Muscle layer of duodenum (tissue), 2 donors: ENCODE measurements around the gene SPIRE2.

Experiments used
- H3K27ac ChIP-seq: one replicate; pipeline ENCODE4 v1.7.0; 2013; ENCODE audit warnings: mild to moderate bottlenecking, low read length
- H3K27me3 ChIP-seq: one replicate; pipeline ENCODE4 v1.7.0; 2013; ENCODE audit warnings: low read depth, mild to moderate bottlenecking, control low read depth, low read length
- H3K36me3 ChIP-seq, 2 donors: one replicate each; pipeline ENCODE4 v1.7.0; 2013; ENCODE audit warnings: low read length in 2 of 2, control low read depth in 1 of 2, mild to moderate bottlenecking in 1 of 2; ENCODE audit not compliant: insufficient read depth in 2 of 2, control insufficient read depth in 1 of 2
- H3K4me1 ChIP-seq, 2 donors: one replicate each; pipeline ENCODE4 v1.7.0; 2013; ENCODE audit warnings: low read length in 2 of 2, mild to moderate bottlenecking in 2 of 2, control low read depth in 1 of 2, moderate library complexity in 1 of 2; ENCODE audit not compliant: insufficient read depth in 2 of 2, control insufficient read depth in 1 of 2
- H3K4me3 ChIP-seq, 2 donors: one replicate each; pipeline ENCODE4 v1.7.0; 2013; ENCODE audit warnings: low read length in 2 of 2, low read depth in 1 of 2, mild to moderate bottlenecking in 1 of 2
- H3K9me3 ChIP-seq, 2 donors: one replicate each; pipeline ENCODE4 v1.7.0; 2013; ENCODE audit warnings: low read length in 2 of 2, control low read depth in 1 of 2, mild to moderate bottlenecking in 1 of 2; ENCODE audit not compliant: control insufficient read depth in 1 of 2
- donor health status: healthy.

The SPIRE2 gene

GRCh38 chr16:89859615-89860007, 31.3 kb downstream of the SPIRE2 start:
- Histone ChIP-seq H3K4me3 (no peak overlapping the region), H3K4me1 (peaks cover 0 to 3% of the 10 kb centered on the region in 2 donors), H3K36me3 (no peaks in the 10 kb centered on the region), H3K27ac (no peak overlapping the region), H3K9me3 (no peaks in the 10 kb centered on the region), H3K27me3 (no peaks in the 10 kb centered on the region)

GRCh38 chr16:89860747-89861304, 32.6 kb downstream of the SPIRE2 start:
- H3K4me1 ChIP-seq, result peaks cover 0 to 3% of the 10 kb centered on the region in 2 donors
- no peak overlapping the region for H3K27ac ChIP-seq
- no peak overlapping the region for H3K4me3 ChIP-seq
- no peaks in the 10 kb centered on the region for H3K27me3 ChIP-seq
- no peaks in the 10 kb centered on the region for H3K9me3 ChIP-seq
- no peaks in the 10 kb centered on the region for H3K36me3 ChIP-seq

- no peaks in the 10 kb centered on the region for H3K36me3 ChIP-seq
- H3K4me3 ChIP-seq, result no peak overlapping the region
- H3K4me1 ChIP-seq, result peaks cover 0 to 3% of the 10 kb centered on the region in 2 donors
- no peak overlapping the region for H3K27ac ChIP-seq
- no peaks in the 10 kb centered on the region for H3K9me3 ChIP-seq
- H3K27me3 ChIP-seq, result no peaks in the 10 kb centered on the region
Observed at GRCh38 chr16:89861648-89862047, 33.4 kb downstream of the SPIRE2 start.

- Histone ChIP-seq H3K36me3 (no peaks in the 10 kb centered on the region), H3K27ac (no peak overlapping the region), H3K4me1 (peaks cover 0 to 3% of the 10 kb centered on the region in 2 donors), H3K4me3 (no peak overlapping the region), H3K9me3 (peaks cover under 1 to 2% of the 10 kb centered on the region in 2 donors), H3K27me3 (no peaks in the 10 kb centered on the region)
Observed at GRCh38 chr16:89862732-89863131, 34.5 kb downstream of the SPIRE2 start.

GRCh38 chr16:89863741-89864526, 35.7 kb downstream of the SPIRE2 start:
- Histone ChIP-seq H3K4me1 (peaks cover 0 to 3% of the 10 kb centered on the region in 2 donors), H3K27me3 (no peaks in the 10 kb centered on the region), H3K9me3 (peaks cover 6% of the 10 kb centered on the region in 2 donors), H3K4me3 (no peak overlapping the region), H3K36me3 (peaks cover 0 to 4% of the 10 kb centered on the region in 2 donors), H3K27ac (peak overlapping the region; percentile 47)

- peaks cover 6% of the 10 kb centered on the region in 2 donors for H3K9me3 ChIP-seq
- H3K27ac ChIP-seq, result peak overlapping the region; percentile 47
- no peak overlapping the region for H3K4me3 ChIP-seq
- H3K36me3 ChIP-seq, result peaks cover 3 to 4% of the 10 kb centered on the region in 2 donors
- H3K4me1 ChIP-seq, result peaks cover 0 to 3% of the 10 kb centered on the region in 2 donors
- no peaks in the 10 kb centered on the region for H3K27me3 ChIP-seq
Observed at GRCh38 chr16:89864527-89864820, 36.2 kb downstream of the SPIRE2 start.

- Histone ChIP-seq H3K36me3 (peaks cover 4 to 5% of the 10 kb centered on the region in 2 donors), H3K4me1 (peaks cover 3 to 7% of the 10 kb centered on the region in 2 donors), H3K4me3 (no peak overlapping the region), H3K27ac (no peak overlapping the region), H3K9me3 (peaks cover 6% of the 10 kb centered on the region in 2 donors), H3K27me3 (no peaks in the 10 kb centered on the region)
Observed at GRCh38 chr16:89867918-89868317, 39.6 kb downstream of the SPIRE2 start.

GRCh38 chr16:89869911-89870310, 41.6 kb downstream of the SPIRE2 start:
- Histone ChIP-seq H3K4me3 (no peak overlapping the region), H3K27me3 (no peaks in the 10 kb centered on the region), H3K36me3 (peaks cover 4 to 12% of the 10 kb centered on the region in 2 donors), H3K9me3 (peaks cover 6% of the 10 kb centered on the region in 2 donors), H3K4me1 (peaks cover 0 to 15% of the 10 kb centered on the region in 2 donors), H3K27ac (no peak overlapping the region)

- Histone ChIP-seq H3K36me3 (peaks cover 4 to 12% of the 10 kb centered on the region in 2 donors), H3K27me3 (no peaks in the 10 kb centered on the region), H3K4me1 (peaks cover 0 to 18% of the 10 kb centered on the region in 2 donors), H3K9me3 (peaks cover 6% of the 10 kb centered on the region in 2 donors), H3K27ac (no peak overlapping the region), H3K4me3 (no peak overlapping the region)
Observed at GRCh38 chr16:89870440-89870839, 42.2 kb downstream of the SPIRE2 start.

- Histone ChIP-seq H3K27ac (no peak overlapping the region), H3K4me3 (no peak overlapping the region), H3K27me3 (no peaks in the 10 kb centered on the region), H3K36me3 (peaks cover 4 to 12% of the 10 kb centered on the region in 2 donors), H3K4me1 (peaks cover 0 to 18% of the 10 kb centered on the region in 2 donors), H3K9me3 (peaks cover 6% of the 10 kb centered on the region in 2 donors)
Observed at GRCh38 chr16:89871895-89872294, 43.6 kb downstream of the SPIRE2 start.

- Histone ChIP-seq H3K4me1 (peaks cover 0 to 18% of the 10 kb centered on the region in 2 donors), H3K36me3 (peaks cover 0 to 12% of the 10 kb centered on the region in 2 donors), H3K27me3 (no peaks in the 10 kb centered on the region), H3K4me3 (peak within 1 kb of the TSS; percentile 68 to 70), H3K27ac (peak within 1 kb of the TSS; percentile 92), H3K9me3 (no peaks in the 10 kb centered on the region)
Observed at GRCh38 chr16:89873109-89873971, 45.1 kb downstream of the SPIRE2 start, which contains the start of gene TCF25. TSS of gene TCF25 (plus strand) at chr16:89873592. CDS start at chr16:89873668, 76 bp downstream.
